ENCODE results near the gene TNRC18.
A peak's percentile ranks its signal among the peaks of the same experiment; 100 is the strongest.

TNRC18 gene

GRCh38 chr7:5425507-5426225 is 2.0 kb upstream of the TNRC18 start:
- peak; percentile 73 to 82 (median 73) for DNase-seq

GRCh38 chr7:5424749-5425506 is 1.3 kb upstream of the TNRC18 start:
- peak; percentile 61 to 74 (median 63) for DNase-seq

- DNase-seq = peak; percentile 97 to 98 (median 98)
Observed at GRCh38 chr7:5423976-5424748, 528 bp upstream of the TNRC18 start.

- DNase-seq = peak; percentile 42 to 65 (median 46)
Observed at GRCh38 chr7:5422396-5423305, 983 bp downstream of the TNRC18 start.

GRCh38 chr7:5421714-5422395 is 1.8 kb downstream of the TNRC18 start:
- peak; percentile 62 to 73 (median 73) for DNase-seq

- DNase-seq = peak; percentile 61 to 76 (median 62)
Observed at GRCh38 chr7:5420881-5421713, 2.5 kb downstream of the TNRC18 start.

GRCh38 chr7:5420067-5420880 is 3.4 kb downstream of the TNRC18 start:
- DNase-seq = peak; percentile 55 to 76 (median 57)

- peak in 1 of 3 donors; percentile 60 for DNase-seq
Observed at GRCh38 chr7:5419539-5420066, 4.0 kb downstream of the TNRC18 start.

GRCh38 chr7:5418285-5418582 is 5.4 kb downstream of the TNRC18 start:
- no peak for DNase-seq

- no peak for DNase-seq
Observed at GRCh38 chr7:5417106-5418071, 6.2 kb downstream of the TNRC18 start.

GRCh38 chr7:5414916-5415315 is 8.7 kb downstream of the TNRC18 start:
- DNase-seq = no peak

GRCh38 chr7:5413449-5413786 is 10.2 kb downstream of the TNRC18 start:
- no peak for DNase-seq

GRCh38 chr7:5408777-5409176 is 14.9 kb downstream of the TNRC18 start:
- peak; percentile 12 to 34 (median 25) for DNase-seq

- DNase-seq = peak; percentile 55 to 85 (median 66)
Observed at GRCh38 chr7:5406957-5407945, 16.4 kb downstream of the TNRC18 start.

- DNase-seq = no peak
Observed at GRCh38 chr7:5404421-5404826, 19.2 kb downstream of the TNRC18 start.

GRCh38 chr7:5403442-5403841 is 20.2 kb downstream of the TNRC18 start:
- no peak for DNase-seq

GRCh38 chr7:5397736-5398135 is 25.9 kb downstream of the TNRC18 start:
- no peak for DNase-seq

Data from suppressor macrophage treated with lipopolysaccharide for 1 hour (primary cell).